HepG2 (cell line): ENCODE measurements around the gene NATD1. TPM values are rescaled to one million over a fixed set of nuclear protein-coding genes. Genes with fewer than 3 reads are reported as not detected.

Source experiments
- E2F5 ChIP-seq: sonication (generic); formaldehyde crosslinking; conservative IDR thresholded peaks from 2 replicates; pipeline ENCODE4 v1.4.0; 2020; ENCODE audit warnings: missing genetic modification reagents
- FLYWCH1 ChIP-seq: sonication (generic); formaldehyde crosslinking; IDR thresholded peaks from 2 replicates; pipeline ENCODE4 v1.8.1; 2023; ENCODE audit warnings: mild to moderate bottlenecking, missing genetic modification reagents
- HNRNPK ChIP-seq: fragments of 200-400 bp; formaldehyde crosslinking; IDR thresholded peaks from 2 replicates; pipeline ENCODE4 v1.6.1; 2018; ENCODE audit warnings: low read length, low read depth, moderate library complexity, mild to moderate bottlenecking; ENCODE audit not compliant: poor library complexity, severe bottlenecking
- MIER2 ChIP-seq: IDR thresholded peaks from 2 replicates; pipeline ENCODE4 v1.6.1; 2016; ENCODE audit warnings: missing biosample characterization, missing genetic modification reagents
- MIXL1 ChIP-seq: IDR thresholded peaks from 2 replicates; pipeline ENCODE4 v1.6.1; 2016
- NR3C1 ChIP-seq: sonication (generic); formaldehyde crosslinking; IDR thresholded peaks from 2 replicates; pipeline ENCODE4 v1.4.0; 2020; ENCODE audit warnings: missing genetic modification reagents
- RBM22 ChIP-seq: fragments of 200-400 bp; formaldehyde crosslinking; optimal IDR thresholded peaks from 2 replicates; pipeline ENCODE3; 2017; ENCODE audit warnings: mild to moderate bottlenecking, low read length, moderate library complexity
- RNF2 ChIP-seq: fragments of 450-650 bp; conservative IDR thresholded peaks from 2 replicates; pipeline ENCODE4 v1.6.1; 2016; ENCODE audit warnings: low read depth
- SIX4 ChIP-seq: sonication (generic); formaldehyde crosslinking; IDR thresholded peaks from 2 replicates; pipeline ENCODE4 v1.4.0; 2020; ENCODE audit warnings: missing genetic modification reagents
- SMYD3 ChIP-seq: sonication (generic); formaldehyde crosslinking; IDR thresholded peaks from 2 replicates; pipeline ENCODE4 v1.8.1; 2023; ENCODE audit warnings: mild to moderate bottlenecking, missing genetic modification reagents
- SNAI1 ChIP-seq: sonication (generic); formaldehyde crosslinking; IDR thresholded peaks from 2 replicates; pipeline ENCODE4 v1.5.0; 2020; ENCODE audit warnings: mild to moderate bottlenecking, missing genetic modification reagents, borderline replicate concordance
- TCF12 ChIP-seq, 2 experiments: fragments of 450-650 bp in 1 of 2; sonication (generic) in 1 of 2; formaldehyde crosslinking in 1 of 2; IDR thresholded peaks; 2 replicates each; pipeline versions ENCODE4 v1.6.1 to v1.8.0; 2017 to 2022; ENCODE audit warnings: antibody characterized with exemption in 1 of 2, mild to moderate bottlenecking in 1 of 2, missing genetic modification reagents in 1 of 2, moderate library complexity in 1 of 2
- ZNF124 ChIP-seq: sonication (generic); formaldehyde crosslinking; IDR thresholded peaks from 2 replicates; pipeline ENCODE4 v1.4.0; 2020; ENCODE audit warnings: missing genetic modification reagents
- ZNF432 ChIP-seq: sonication (generic); formaldehyde crosslinking; IDR thresholded peaks from 2 replicates; pipeline ENCODE4 v1.5.0; 2020; ENCODE audit warnings: missing genetic modification reagents, mild to moderate bottlenecking, borderline replicate concordance
- ZNF44 ChIP-seq: sonication (generic); formaldehyde crosslinking; IDR thresholded peaks from 2 replicates; pipeline ENCODE4 v1.5.1; 2020; ENCODE audit warnings: mild to moderate bottlenecking, missing genetic modification reagents
- ZNF597 ChIP-seq: sonication (generic); formaldehyde crosslinking; IDR thresholded peaks from 2 replicates; pipeline ENCODE4 v1.5.0; 2020; ENCODE audit warnings: missing genetic modification reagents
- polyA plus RNA-seq, 8 experiments: library from polyadenylated mRNA; depleted of rRNA in 3 of 8; stranded (reverse) in 7 of 8; unstranded in 1 of 8; fragments of >200 nt; fragmentation: Illumina TruSeq in 4 of 8; extraction: Trizol in 4 of 8; gene quantifications; 2 replicates each; pipeline versions ENCODE4 v1.2.1 to v1.2.3, GENCODE V29; 2011 to 2016; ENCODE audit warnings: low read depth in 4 of 8, missing spikeins in 1 of 8, mixed read lengths in 1 of 8; ENCODE audit not compliant: insufficient read depth in 1 of 8
- total RNA-seq, 5 experiments: library from RNA; depleted of rRNA; stranded (reverse); fragments of >200 nt; fragmentation: Illumina TruSeq; extraction: Trizol; gene quantifications; 2 replicates each; pipeline ENCODE4 v1.2.3, GENCODE V29; 2016; ENCODE audit warnings: low read depth in 1 of 5
- TF ChIP-seq, protein P1 (sequence below): sonication (generic); formaldehyde crosslinking; IDR thresholded peaks from 2 replicates; pipeline ENCODE4 v1.4.0; 2020; ENCODE audit warnings: missing genetic modification reagents, mild to moderate bottlenecking, borderline replicate concordance

Gene NATD1
- total and polyA plus RNA-seq, 2 of the 13 experiments (the other 11 are each of a cell fraction or from before 2014, with no cell fraction given) = 0.31 to 2.3 TPM

DNA sequence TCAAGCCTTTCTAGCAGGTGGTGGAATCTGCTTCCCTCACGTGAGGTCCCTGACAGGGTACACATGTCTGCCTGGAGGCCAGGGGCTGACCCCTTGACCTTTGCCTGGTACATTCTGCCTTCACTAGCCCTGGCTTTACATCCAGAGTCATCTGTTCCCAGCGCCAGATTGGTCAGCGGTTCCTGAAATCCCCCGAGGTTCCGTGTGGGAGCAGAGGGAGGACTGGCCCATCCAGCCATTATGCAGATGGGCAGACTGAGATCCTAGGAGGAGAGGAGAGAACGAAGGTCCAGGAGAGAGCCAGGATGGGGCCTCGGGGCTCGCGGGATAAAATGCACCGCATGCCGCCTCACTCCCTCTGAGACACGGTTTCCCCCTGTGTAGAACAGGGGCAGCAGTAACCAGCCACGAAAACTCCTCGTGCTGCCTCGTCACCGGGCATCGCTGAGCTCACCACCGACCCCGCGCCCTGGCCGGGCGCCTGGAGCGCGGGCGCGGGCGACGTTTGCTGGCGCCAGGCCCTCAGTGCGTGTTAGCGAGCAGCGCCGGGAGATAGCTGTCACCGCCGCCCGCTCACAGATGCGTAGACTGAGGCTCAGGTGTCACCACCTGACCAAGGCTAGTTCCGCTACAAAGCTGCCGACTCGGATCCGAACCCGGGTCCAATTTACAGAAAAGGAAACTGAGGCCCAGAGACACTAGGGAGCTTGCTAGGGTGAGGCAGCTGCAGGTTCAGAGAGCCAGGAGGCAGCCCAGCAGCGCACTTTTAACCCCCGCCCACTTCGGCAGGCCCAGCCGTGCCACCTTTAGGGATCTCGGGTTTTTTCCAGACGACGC is 30.5 kb upstream of the NATD1 start (continued):
- TF ChIP-seq SMYD3 (CRISPR knock-in tag) (no peak), FLYWCH1 (CRISPR knock-in tag) (no peak), SIX4 (no peak), RNF2 (0 out of 2 replicates have a peak, but pooled peaks have one; percentile 25), NR3C1 (CRISPR knock-in tag) (no peak), SNAI1 (no peak), RBM22 (no peak), MIER2 (CRISPR knock-in tag) (no peak), ZNF44 (no peak), ZNF432 (CRISPR knock-in tag) (no peak), MIXL1 (CRISPR knock-in tag) (no peak), ZNF124 (CRISPR knock-in tag) (no peak), HNRNPK (no peak), TCF12 (IDR thresholded peaks at IDR 0.05) (no peak), TCF12 (CRISPR knock-in tag; IDR thresholded peaks at IDR 0.05) (0 out of 2 replicates have a peak, but pooled peaks have one; percentile 5), ZNF597 (no peak), E2F5 (CRISPR knock-in tag) (0 out of 2 replicates have a peak, but pooled peaks have one; percentile 21)
- TF ChIP-seq, protein P1, sequence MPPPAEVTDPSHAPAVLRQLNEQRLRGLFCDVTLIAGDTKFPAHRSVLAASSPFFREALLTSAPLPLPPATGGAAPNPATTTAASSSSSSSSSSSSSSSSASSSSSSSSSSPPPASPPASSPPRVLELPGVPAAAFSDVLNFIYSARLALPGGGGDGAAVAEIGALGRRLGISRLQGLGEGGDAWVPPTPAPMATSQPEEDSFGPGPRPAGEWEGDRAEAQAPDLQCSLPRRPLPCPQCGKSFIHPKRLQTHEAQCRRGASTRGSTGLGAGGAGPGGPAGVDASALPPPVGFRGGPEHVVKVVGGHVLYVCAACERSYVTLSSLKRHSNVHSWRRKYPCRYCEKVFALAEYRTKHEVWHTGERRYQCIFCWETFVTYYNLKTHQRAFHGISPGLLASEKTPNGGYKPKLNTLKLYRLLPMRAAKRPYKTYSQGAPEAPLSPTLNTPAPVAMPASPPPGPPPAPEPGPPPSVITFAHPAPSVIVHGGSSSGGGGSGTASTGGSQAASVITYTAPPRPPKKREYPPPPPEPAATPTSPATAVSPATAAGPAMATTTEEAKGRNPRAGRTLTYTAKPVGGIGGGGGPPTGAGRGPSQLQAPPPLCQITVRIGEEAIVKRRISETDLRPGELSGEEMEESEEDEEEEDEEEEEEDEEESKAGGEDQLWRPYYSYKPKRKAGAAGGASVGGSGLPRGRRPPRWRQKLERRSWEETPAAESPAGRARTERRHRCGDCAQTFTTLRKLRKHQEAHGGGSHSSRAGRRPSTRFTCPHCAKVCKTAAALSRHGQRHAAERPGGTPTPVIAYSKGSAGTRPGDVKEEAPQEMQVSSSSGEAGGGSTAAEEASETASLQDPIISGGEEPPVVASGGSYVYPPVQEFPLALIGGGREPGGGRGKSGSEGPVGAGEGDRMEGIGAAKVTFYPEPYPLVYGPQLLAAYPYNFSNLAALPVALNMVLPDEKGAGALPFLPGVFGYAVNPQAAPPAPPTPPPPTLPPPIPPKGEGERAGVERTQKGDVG (CRISPR knock-in tag) = no peak
